Measurements from ENCODE around the gene RBPJ.

The RBPJ gene

GRCh38 chr4:26455571-26455970 lies 134.8 kb downstream of the RBPJ start:
- DNase-seq (ENCODE audit: low read depth) = no peak
- no peak overlapping the region for H3K4me3 ChIP-seq (ENCODE audit: low read length)
- no peak for TF ChIP-seq CTCF (conservative IDR thresholded peaks at IDR 0.05; ENCODE audit: low read length)

GRCh38 chr4:26457412-26457811 lies 136.6 kb downstream of the RBPJ start:
- no peak for DNase-seq (ENCODE audit: low read depth)
- TF ChIP-seq CTCF (conservative IDR thresholded peaks at IDR 0.05; ENCODE audit: low read length) = no peak
- no peak overlapping the region for H3K4me3 ChIP-seq (ENCODE audit: low read length)

- H3K4me3 ChIP-seq (ENCODE audit: low read length) = no peak overlapping the region
- no peak for DNase-seq (ENCODE audit: low read depth)
- no peak for TF ChIP-seq CTCF (conservative IDR thresholded peaks at IDR 0.05; ENCODE audit: low read length)
Measured at GRCh38 chr4:26458157-26458561, 137.3 kb downstream of the RBPJ start.

- peak overlapping the region; percentile 18; the same call in 1 of the 2 replicates for H3K4me3 ChIP-seq (ENCODE audit: low read length)
- peak; percentile 78 for TF ChIP-seq CTCF (conservative IDR thresholded peaks at IDR 0.05; ENCODE audit: low read length)
- peak; percentile 79 for DNase-seq (ENCODE audit: low read depth)
Measured at GRCh38 chr4:26459054-26459755, 138.4 kb downstream of the RBPJ start.

- TF ChIP-seq CTCF (conservative IDR thresholded peaks at IDR 0.05; ENCODE audit: low read length) = no peak
- no peak overlapping the region for H3K4me3 ChIP-seq (ENCODE audit: low read length)
- DNase-seq (ENCODE audit: low read depth) = peak; percentile 61
Measured at GRCh38 chr4:26459756-26460530, 139.1 kb downstream of the RBPJ start.

- no peak overlapping the region for H3K4me3 ChIP-seq (ENCODE audit: low read length)
- no peak for TF ChIP-seq CTCF (conservative IDR thresholded peaks at IDR 0.05; ENCODE audit: low read length)
- no peak for DNase-seq (ENCODE audit: low read depth)
Measured at GRCh38 chr4:26462874-26463273, 142.1 kb downstream of the RBPJ start.

- no peak for TF ChIP-seq CTCF (conservative IDR thresholded peaks at IDR 0.05; ENCODE audit: low read length)
- no peak for DNase-seq (ENCODE audit: low read depth)
- H3K4me3 ChIP-seq (ENCODE audit: low read length) = no peak overlapping the region
Measured at GRCh38 chr4:26463386-26463785, 142.6 kb downstream of the RBPJ start.
